Measurements from ENCODE around the gene DBNDD1.

GRCh38 chr16:89981414-89981813 is 37.8 kb downstream of the DBNDD1 start:
- no peak for TF ChIP-seq POLR2A (IDR thresholded peaks at IDR 0.05; ENCODE audit: low read depth, low read length)
- no peak for TF ChIP-seq TAF1 (IDR thresholded peaks at IDR 0.05; ENCODE audit: borderline replicate concordance, low read depth, low read length)
